Non-pigmented ciliary epithelial cell (primary cell): ENCODE results near the gene CCNB1.
"Not testable (repeated sequence)": the region's sequence is repeated elsewhere in the genome, so short reads cannot be mapped to it uniquely, and the experiment has no call there.

Experiments used
- DNase-seq: peaks from one replicate; pipeline ENCODE4 v3.0.0-alpha.2; 2010; ENCODE audit warnings: low read depth

Gene CCNB1

DNA sequence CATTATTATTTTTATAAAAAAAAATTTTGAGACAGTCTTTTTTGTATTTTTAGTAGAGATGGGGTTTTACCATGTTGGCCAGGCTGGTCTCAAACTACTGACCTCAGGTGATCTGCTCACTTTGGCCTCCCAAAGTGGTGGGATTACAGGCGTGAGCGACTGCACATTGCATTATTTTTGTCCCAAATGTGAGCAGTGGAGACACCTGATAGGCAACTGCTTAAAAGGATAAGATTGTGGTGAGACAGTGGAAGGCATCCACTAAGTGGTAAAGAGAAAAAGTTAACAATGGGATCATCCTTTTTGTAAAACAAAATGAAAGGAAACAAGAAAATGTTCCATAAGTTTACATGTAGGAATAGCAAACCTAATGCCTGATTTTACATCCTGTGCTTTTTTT is 20.4 kb downstream of the CCNB1 start:
- no peak for DNase-seq

- no peak for DNase-seq
Measured at GRCh38 chr5:69188811-69189161, 21.8 kb downstream of the CCNB1 start.

GRCh38 chr5:69189162-69190086 is 22.5 kb downstream of the CCNB1 start, which contains the start of gene CENPH:
CENPH (plus strand) TSS chr5:69189583; CDS start chr5:69189635, 52 bp downstream.
- DNase-seq, result no peak

GRCh38 chr5:69202497-69202896 is 35.5 kb downstream of the CCNB1 start:
- DNase-seq, result no peak

DNA sequence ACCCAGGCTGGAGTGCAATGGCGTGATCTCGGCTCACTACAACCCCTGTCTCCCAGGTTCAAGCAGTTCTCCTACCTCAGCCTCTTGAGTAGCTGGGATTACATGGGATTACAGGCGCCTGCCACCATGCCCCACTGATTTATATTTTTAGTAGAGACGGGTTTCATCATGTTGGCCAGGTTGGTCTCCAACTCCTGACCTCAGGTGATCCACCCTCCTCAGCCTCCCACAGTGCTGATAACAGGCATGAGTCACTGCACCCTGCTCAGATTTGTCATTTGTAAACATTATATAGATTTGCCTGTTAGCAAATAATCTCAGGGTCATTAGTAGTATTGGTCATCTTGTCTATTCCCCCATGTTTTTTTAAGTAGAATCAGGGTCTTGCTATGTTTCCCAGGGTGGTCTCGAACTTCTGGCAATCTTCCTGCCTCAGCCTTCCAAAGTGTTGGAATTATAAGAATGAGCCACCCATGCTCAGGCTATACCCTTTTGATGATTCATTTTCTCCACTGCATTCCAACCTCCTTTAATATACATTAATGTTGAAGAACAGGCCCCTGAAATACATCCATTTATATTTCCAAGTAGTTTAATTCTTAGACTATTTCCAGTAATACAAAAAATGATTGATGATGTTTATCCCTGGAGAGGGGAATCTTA is 39.7 kb downstream of the CCNB1 start:
- no peak for DNase-seq

DNA sequence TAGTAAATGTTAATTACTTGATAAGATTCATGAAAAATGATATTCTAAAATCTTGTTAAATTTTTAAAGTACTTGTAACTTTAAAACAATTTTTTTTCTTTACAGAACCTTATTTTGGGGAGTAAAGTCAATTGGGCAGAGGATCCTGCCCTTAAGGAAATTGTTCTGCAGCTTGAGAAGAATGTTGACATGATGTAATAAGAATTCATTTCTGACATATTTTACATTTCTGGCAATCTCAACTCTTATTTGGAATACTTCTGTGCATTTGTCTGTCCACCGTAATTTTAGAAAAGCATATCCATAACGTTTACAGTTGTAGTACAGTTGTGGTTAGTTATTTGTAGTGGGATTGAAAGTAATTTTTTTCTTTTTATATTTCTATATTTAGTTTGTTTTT is 42.7 kb downstream of the CCNB1 start:
- no peak for DNase-seq

- no peak for DNase-seq
Measured at GRCh38 chr5:69211200-69211599, 44.2 kb downstream of the CCNB1 start.

- DNase-seq, result no peak
Measured at GRCh38 chr5:69212022-69212421, 45.1 kb downstream of the CCNB1 start.

GRCh38 chr5:69213513-69214215 is 46.7 kb downstream of the CCNB1 start:
- DNase-seq, result no peak

DNA sequence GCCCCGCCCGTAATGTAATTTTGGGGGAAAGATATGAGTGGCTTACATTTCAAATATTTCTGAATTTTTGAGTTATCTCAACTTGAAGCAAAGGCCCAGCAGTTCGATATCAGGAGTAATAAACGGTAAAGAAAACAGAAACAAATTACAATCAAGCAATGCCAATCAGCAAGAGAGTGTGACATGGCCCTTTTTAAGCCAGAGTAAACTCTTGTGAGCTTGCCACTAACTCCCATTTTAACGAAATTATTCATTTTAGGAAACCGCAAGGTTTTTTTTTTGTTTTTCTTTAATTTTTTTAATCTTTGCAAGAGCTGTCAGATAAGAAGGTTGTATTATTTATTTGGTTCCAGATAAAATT is 50.2 kb downstream of the CCNB1 start:
- no peak for DNase-seq

DNA sequence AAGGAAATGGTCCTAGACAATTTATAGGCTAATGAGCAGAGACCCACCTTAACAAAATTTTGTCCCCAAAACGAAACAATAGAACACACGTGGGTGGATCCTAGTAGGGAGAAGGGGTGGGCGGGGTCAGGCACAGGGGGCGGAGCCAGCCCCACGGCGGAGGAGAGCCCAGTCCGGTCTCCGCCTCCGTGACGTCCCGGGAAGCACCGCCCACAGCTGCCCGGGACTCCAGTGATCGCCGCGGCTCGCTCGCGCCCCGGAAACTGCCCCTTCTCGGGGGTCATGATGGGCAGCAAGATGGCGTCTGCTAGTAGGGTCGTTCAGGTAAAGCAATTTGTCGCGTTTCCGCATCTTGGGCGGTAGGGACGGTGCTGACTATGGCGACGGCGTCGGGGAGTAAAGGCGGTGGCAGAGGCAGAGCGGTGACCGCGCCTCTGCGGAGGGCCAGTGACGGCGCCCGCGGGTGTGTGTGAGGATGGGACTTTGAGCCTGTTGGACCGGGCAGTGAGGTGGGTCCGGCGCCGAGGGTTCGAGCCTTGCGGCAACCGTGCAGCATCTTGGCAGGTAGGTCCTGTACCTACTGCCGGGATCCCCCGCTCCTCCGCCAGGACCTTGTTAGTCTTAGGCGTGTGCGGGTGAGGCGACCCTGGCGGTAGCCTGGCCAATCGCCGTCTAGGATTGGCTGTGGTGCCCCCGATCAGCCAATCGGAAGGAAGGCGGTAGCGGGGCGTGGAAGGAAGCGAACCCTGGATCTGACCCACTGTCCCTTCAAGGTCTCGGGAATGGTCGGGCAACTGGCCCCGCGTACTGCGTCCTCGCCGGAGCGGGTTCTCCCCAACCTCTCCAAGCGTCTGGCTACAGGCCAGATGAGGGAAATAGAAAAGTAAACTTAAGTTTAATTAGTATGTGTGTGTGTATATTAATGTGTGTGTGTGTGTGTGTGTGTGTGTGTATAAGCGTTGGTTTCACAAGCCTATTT is 50.9 kb downstream of the CCNB1 start:
- no peak for DNase-seq

- DNase-seq, result no peak
Measured at GRCh38 chr5:69219939-69220338, 53.0 kb downstream of the CCNB1 start.

DNA sequence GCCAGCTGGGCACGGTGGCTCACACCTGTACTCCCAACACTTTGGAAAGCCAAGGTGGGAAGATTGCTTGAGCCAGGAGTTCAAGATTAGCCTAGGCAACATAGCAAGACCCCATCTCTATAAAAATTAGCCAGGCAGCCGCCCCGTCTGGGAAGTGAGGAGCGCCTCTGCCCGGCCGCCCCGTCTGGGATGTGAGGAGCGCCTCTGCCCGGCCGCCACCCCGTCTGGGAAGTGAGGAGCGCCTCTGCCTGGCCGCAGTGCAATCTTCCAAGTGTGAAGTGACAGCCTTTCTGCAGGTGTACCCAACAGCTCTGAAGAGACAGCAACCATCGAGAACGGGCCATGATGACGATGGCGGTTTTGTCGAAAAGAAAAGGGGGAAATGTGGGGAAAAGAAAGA is 53.4 kb downstream of the CCNB1 start:
- not testable (repeated sequence) for DNase-seq

DNA sequence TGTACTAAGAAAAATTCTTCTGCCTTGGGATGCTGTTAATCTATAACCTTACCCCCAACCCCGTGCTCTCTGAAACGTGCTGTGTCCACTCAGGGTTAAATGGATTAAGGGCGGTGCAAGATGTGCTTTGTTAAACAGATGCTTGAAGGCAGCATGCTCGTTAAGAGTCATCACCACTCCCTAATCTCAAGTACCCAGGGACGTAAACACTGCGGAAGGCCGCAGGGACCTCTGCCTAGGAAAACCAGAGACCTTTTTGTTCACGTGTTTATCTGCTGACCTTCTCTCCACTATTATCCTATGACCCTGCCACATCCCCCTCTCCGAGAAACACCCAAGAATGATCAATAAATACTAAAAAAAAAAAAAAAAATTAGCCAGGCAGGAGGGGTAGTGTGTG is 53.9 kb downstream of the CCNB1 start:
- not testable (repeated sequence) for DNase-seq

- DNase-seq, result no peak
Measured at GRCh38 chr5:69224520-69224919, 57.6 kb downstream of the CCNB1 start.

DNA sequence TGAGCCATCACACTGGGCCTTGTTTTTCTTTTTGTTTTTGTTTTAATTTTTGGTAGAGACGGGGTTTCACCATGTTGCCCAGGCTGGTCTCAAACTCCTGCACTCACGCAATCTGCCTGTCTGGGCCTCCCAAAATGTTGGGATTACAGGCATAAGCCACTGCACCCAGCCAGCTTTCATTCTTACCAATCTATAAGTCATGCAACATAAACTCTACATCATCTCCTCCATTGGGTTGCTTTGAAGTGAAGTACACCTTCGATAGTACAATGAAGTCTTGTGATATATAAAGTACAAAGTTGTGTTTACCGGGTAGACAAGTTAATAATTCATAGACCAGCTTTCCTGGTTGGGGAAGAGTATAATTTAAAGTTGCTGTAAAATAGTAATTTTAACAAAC is 58.9 kb downstream of the CCNB1 start:
- DNase-seq, result no peak
